ENCODE results near the gene PIK3R2. TPM values are rescaled to one million over a fixed set of nuclear protein-coding genes. Genes with fewer than 3 reads are reported as not detected.

The PIK3R2 gene
- total and polyA plus RNA-seq, 4 donors = 14.1 to 134 (median 76.1) TPM

- Histone ChIP-seq H3K4me1 (ENCODE audit: control insufficient read depth, insufficient read depth, low read length) (peaks cover 14% of the 10 kb centered on the region), H3K36me3 (ENCODE audit: control insufficient read depth, insufficient read depth, low read length) (peaks cover 79% of the 10 kb centered on the region), H3K4me3 (ENCODE audit: low read depth, low read length) (no peak overlapping the region), H3K9me3 (ENCODE audit: control insufficient read depth, insufficient read depth, low read length) (no peaks in the 10 kb centered on the region), H3K27me3 (ENCODE audit: control insufficient read depth, insufficient read depth, low read length) (no peaks in the 10 kb centered on the region), H3K27ac (ENCODE audit: low read depth, low read length) (no peak overlapping the region)
- 95% methylated on average over 11 of the region's 13 CpGs for WGBS (ENCODE audit: insufficient coverage)
- DNase-seq (ENCODE audit: low read depth in 4 of 6, low spot score in 6 of 6) = no peak
Measured at GRCh38 chr19:18147396-18147795, 5.6 kb upstream of the PIK3R2 start.

- DNase-seq (ENCODE audit: low read depth in 4 of 6, low spot score in 6 of 6) = no peak
- no peak overlapping the region for H3K27ac ChIP-seq (ENCODE audit: low read depth, low read length)
- H3K36me3 ChIP-seq (ENCODE audit: control insufficient read depth, insufficient read depth, low read length) = peaks cover 60% of the 10 kb centered on the region
- no peaks in the 10 kb centered on the region for H3K27me3 ChIP-seq (ENCODE audit: control insufficient read depth, insufficient read depth, low read length)
- no peak overlapping the region for H3K4me3 ChIP-seq (ENCODE audit: low read depth, low read length)
- WGBS (ENCODE audit: insufficient coverage) = 89% methylated on average over 13 of the region's 16 CpGs
- no peaks in the 10 kb centered on the region for H3K9me3 ChIP-seq (ENCODE audit: control insufficient read depth, insufficient read depth, low read length)
- H3K4me1 ChIP-seq (ENCODE audit: control insufficient read depth, insufficient read depth, low read length) = peaks cover 28% of the 10 kb centered on the region
Measured at GRCh38 chr19:18149596-18149975, 3.4 kb upstream of the PIK3R2 start.

- Histone ChIP-seq H3K27ac (ENCODE audit: low read depth, low read length) (no peak overlapping the region), H3K4me3 (ENCODE audit: low read depth, low read length) (no peak overlapping the region), H3K9me3 (ENCODE audit: control insufficient read depth, insufficient read depth, low read length) (no peaks in the 10 kb centered on the region), H3K4me1 (ENCODE audit: control insufficient read depth, insufficient read depth, low read length) (peaks cover 38% of the 10 kb centered on the region), H3K27me3 (ENCODE audit: control insufficient read depth, insufficient read depth, low read length) (no peaks in the 10 kb centered on the region), H3K36me3 (ENCODE audit: control insufficient read depth, insufficient read depth, low read length) (peaks cover 56% of the 10 kb centered on the region)
- 82% methylated on average over 12 of the region's 18 CpGs for WGBS (ENCODE audit: insufficient coverage)
- DNase-seq (ENCODE audit: low read depth in 4 of 6, low spot score in 6 of 6) = no peak
Measured at GRCh38 chr19:18150776-18151624, 2.0 kb upstream of the PIK3R2 start.

GRCh38 chr19:18152442-18152816 lies 534 bp upstream of the PIK3R2 start:
- H3K4me3 ChIP-seq (ENCODE audit: low read depth, low read length) = peak overlapping the region; percentile 88
- peak overlapping the region; percentile 98 for H3K27ac ChIP-seq (ENCODE audit: low read depth, low read length)
- no peaks in the 10 kb centered on the region for H3K27me3 ChIP-seq (ENCODE audit: control insufficient read depth, insufficient read depth, low read length)
- peaks cover 51% of the 10 kb centered on the region for H3K4me1 ChIP-seq (ENCODE audit: control insufficient read depth, insufficient read depth, low read length)
- peak; percentile 95 to 100 (median 98) for DNase-seq (ENCODE audit: low read depth in 4 of 6, low spot score in 6 of 6)
- peaks cover 57% of the 10 kb centered on the region for H3K36me3 ChIP-seq (ENCODE audit: control insufficient read depth, insufficient read depth, low read length)
- no peaks in the 10 kb centered on the region for H3K9me3 ChIP-seq (ENCODE audit: control insufficient read depth, insufficient read depth, low read length)
- WGBS (ENCODE audit: insufficient coverage) = under 1% methylated on average over 22 of the region's 22 CpGs

GRCh38 chr19:18153556-18154134 lies 682 bp downstream of the PIK3R2 start:
- peak overlapping the region; percentile 67 for H3K27ac ChIP-seq (ENCODE audit: low read depth, low read length)
- no peaks in the 10 kb centered on the region for H3K9me3 ChIP-seq (ENCODE audit: control insufficient read depth, insufficient read depth, low read length)
- peaks cover 50% of the 10 kb centered on the region for H3K36me3 ChIP-seq (ENCODE audit: control insufficient read depth, insufficient read depth, low read length)
- H3K4me3 ChIP-seq (ENCODE audit: low read depth, low read length) = peak overlapping the region; percentile 88
- peak in 1 of 6 donors; percentile 34 for DNase-seq (ENCODE audit: low read depth in 4 of 6, low spot score in 6 of 6)
- H3K4me1 ChIP-seq (ENCODE audit: control insufficient read depth, insufficient read depth, low read length) = peaks cover 63% of the 10 kb centered on the region
- 3% methylated on average over 38 of the region's 38 CpGs for WGBS (ENCODE audit: insufficient coverage)
- H3K27me3 ChIP-seq (ENCODE audit: control insufficient read depth, insufficient read depth, low read length) = no peaks in the 10 kb centered on the region

GRCh38 chr19:18155095-18156087 lies 2.4 kb downstream of the PIK3R2 start:
- H3K4me1 ChIP-seq (ENCODE audit: control insufficient read depth, insufficient read depth, low read length) = peaks cover 67% of the 10 kb centered on the region
- no peak for DNase-seq (ENCODE audit: low read depth in 4 of 6, low spot score in 6 of 6)
- H3K9me3 ChIP-seq (ENCODE audit: control insufficient read depth, insufficient read depth, low read length) = no peaks in the 10 kb centered on the region
- H3K4me3 ChIP-seq (ENCODE audit: low read depth, low read length) = no peak overlapping the region
- WGBS (ENCODE audit: insufficient coverage) = 97% methylated on average over 37 of the region's 43 CpGs
- H3K27ac ChIP-seq (ENCODE audit: low read depth, low read length) = no peak overlapping the region
- H3K27me3 ChIP-seq (ENCODE audit: control insufficient read depth, insufficient read depth, low read length) = no peaks in the 10 kb centered on the region
- H3K36me3 ChIP-seq (ENCODE audit: control insufficient read depth, insufficient read depth, low read length) = peaks cover 46% of the 10 kb centered on the region

- Histone ChIP-seq H3K4me1 (ENCODE audit: control insufficient read depth, insufficient read depth, low read length) (peaks cover 70% of the 10 kb centered on the region), H3K4me3 (ENCODE audit: low read depth, low read length) (no peak overlapping the region), H3K27ac (ENCODE audit: low read depth, low read length) (peak overlapping the region; percentile 87), H3K27me3 (ENCODE audit: control insufficient read depth, insufficient read depth, low read length) (no peaks in the 10 kb centered on the region), H3K36me3 (ENCODE audit: control insufficient read depth, insufficient read depth, low read length) (peaks cover 48% of the 10 kb centered on the region), H3K9me3 (ENCODE audit: control insufficient read depth, insufficient read depth, low read length) (no peaks in the 10 kb centered on the region)
- DNase-seq (ENCODE audit: low read depth in 4 of 6, low spot score in 6 of 6) = peak in 1 of 6 donors; percentile 21
- WGBS (ENCODE audit: insufficient coverage) = 85% methylated on average over 5 of the region's 6 CpGs
Measured at GRCh38 chr19:18156268-18156667, 3.3 kb downstream of the PIK3R2 start.

GRCh38 chr19:18156841-18157464 lies 4.0 kb downstream of the PIK3R2 start:
- peak overlapping the region; percentile 87 for H3K27ac ChIP-seq (ENCODE audit: low read depth, low read length)
- H3K4me1 ChIP-seq (ENCODE audit: control insufficient read depth, insufficient read depth, low read length) = peaks cover 69% of the 10 kb centered on the region
- WGBS (ENCODE audit: insufficient coverage) = 18% methylated on average over 18 of the region's 22 CpGs
- no peaks in the 10 kb centered on the region for H3K27me3 ChIP-seq (ENCODE audit: control insufficient read depth, insufficient read depth, low read length)
- peak in 5 of 6 donors; percentile 64 to 95 (median 72) for DNase-seq (ENCODE audit: low read depth in 4 of 6, low spot score in 6 of 6)
- peaks cover 52% of the 10 kb centered on the region for H3K36me3 ChIP-seq (ENCODE audit: control insufficient read depth, insufficient read depth, low read length)
- no peak overlapping the region for H3K4me3 ChIP-seq (ENCODE audit: low read depth, low read length)
- no peaks in the 10 kb centered on the region for H3K9me3 ChIP-seq (ENCODE audit: control insufficient read depth, insufficient read depth, low read length)
